ENCODE measurements around the gene OR6S1. TPM values are rescaled to one million over a fixed set of nuclear protein-coding genes. Genes with fewer than 3 reads are reported as not detected.

The OR6S1 gene
- total RNA-seq, 1 experiment from 2014 or later: not detected

- ChIA-PET POLR2A (interaction anchor here (0.6 kb wide), 1 partner anchor 63 kb away, joined by 4 read pairs; no protein-coding TSS in a partner anchor), CTCF (no interaction called here)
- Histone ChIP-seq H3K9me3 (ENCODE audit: control insufficient read depth, insufficient read depth, low read depth, low read length) (no peaks in the 10 kb centered on the region), H3K27ac (ENCODE audit: low read length) (no peak overlapping the region), H3K4me3 (ENCODE audit: low read depth in 2 of 2, low read length in 2 of 2) (no peak overlapping the region; a peak in 1 of 4 replicates), H3K36me3 (ENCODE audit: control insufficient read depth, insufficient read depth, low read length) (no peaks in the 10 kb centered on the region), H3K27me3 (ENCODE audit: control insufficient read depth, insufficient read depth, low read length) (peaks cover 2% of the 10 kb centered on the region; the same call in 1 of the 2 replicates), H3K4me1 (ENCODE audit: control insufficient read depth, insufficient read depth, low read length) (peaks cover 14% of the 10 kb centered on the region)
- ATAC-seq: no peak
- intact Hi-C loops (cut with micrococcal nuclease; ENCODE audit: unreplicated experiment): no loop called here
- no TSS peak for BruUV-seq (replicated peaks)
- in situ Hi-C loops (cut with HindIII; ENCODE audit: low pct_unique_long_range_greater_than_20kb, low sequenced_read_pairs): no loop called here
- no peak for DNase-seq (ENCODE audit: low read depth, low spot score)
- TF ChIP-seq, protein P1, sequence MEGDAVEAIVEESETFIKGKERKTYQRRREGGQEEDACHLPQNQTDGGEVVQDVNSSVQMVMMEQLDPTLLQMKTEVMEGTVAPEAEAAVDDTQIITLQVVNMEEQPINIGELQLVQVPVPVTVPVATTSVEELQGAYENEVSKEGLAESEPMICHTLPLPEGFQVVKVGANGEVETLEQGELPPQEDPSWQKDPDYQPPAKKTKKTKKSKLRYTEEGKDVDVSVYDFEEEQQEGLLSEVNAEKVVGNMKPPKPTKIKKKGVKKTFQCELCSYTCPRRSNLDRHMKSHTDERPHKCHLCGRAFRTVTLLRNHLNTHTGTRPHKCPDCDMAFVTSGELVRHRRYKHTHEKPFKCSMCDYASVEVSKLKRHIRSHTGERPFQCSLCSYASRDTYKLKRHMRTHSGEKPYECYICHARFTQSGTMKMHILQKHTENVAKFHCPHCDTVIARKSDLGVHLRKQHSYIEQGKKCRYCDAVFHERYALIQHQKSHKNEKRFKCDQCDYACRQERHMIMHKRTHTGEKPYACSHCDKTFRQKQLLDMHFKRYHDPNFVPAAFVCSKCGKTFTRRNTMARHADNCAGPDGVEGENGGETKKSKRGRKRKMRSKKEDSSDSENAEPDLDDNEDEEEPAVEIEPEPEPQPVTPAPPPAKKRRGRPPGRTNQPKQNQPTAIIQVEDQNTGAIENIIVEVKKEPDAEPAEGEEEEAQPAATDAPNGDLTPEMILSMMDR (IDR thresholded peaks at IDR 0.05): no peak
- TF ChIP-seq SIN3A (IDR thresholded peaks at IDR 0.05; ENCODE audit: borderline replicate concordance, insufficient read depth, low read depth, low read length): no peak
- no peak for TF ChIP-seq POLR2AphosphoS5 (IDR thresholded peaks at IDR 0.05; ENCODE audit: low read depth, low read length)
- TF ChIP-seq REST (IDR thresholded peaks at IDR 0.05; ENCODE audit: insufficient read depth in 1 of 2, low read depth in 2 of 2, low read length in 1 of 2): no peak
- no peak for TF ChIP-seq TCF7L2 (IDR thresholded peaks at IDR 0.05; ENCODE audit: low read depth, low read length)
Measured at GRCh38 chr14:20627346-20628027, 14.0 kb downstream of the OR6S1 start.

DNA sequence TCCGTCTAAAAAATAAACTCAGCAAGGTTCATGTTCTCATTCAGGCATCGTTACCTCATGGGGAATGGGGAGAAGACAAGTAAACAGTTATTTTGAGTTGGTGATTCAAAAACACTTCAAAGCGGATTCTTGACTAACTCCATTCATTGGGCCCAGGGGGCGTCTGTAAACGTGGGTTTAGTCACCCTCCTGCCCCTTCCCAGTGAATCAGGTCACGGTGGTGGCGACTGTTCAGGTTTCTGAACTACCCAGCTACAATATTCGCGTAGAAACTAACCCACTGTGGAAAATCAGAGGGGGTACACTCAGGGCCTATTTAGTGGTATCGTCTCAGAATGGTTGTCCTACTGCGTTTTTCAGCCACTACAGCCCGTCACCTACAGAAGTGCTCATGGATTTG, 15.2 kb downstream of the OR6S1 start:
- H3K36me3 ChIP-seq (ENCODE audit: control insufficient read depth, insufficient read depth, low read length): no peaks in the 10 kb centered on the region
- intact Hi-C loops (cut with micrococcal nuclease; ENCODE audit: unreplicated experiment) (no loop called here), in situ Hi-C loops (cut with HindIII; ENCODE audit: low pct_unique_long_range_greater_than_20kb, low sequenced_read_pairs) (no loop called here)
- 0 out of 2 replicates have a peak overlapping the region, but pooled peaks have one; percentile 29 for H3K27ac ChIP-seq (ENCODE audit: low read length)
- H3K27me3 ChIP-seq (ENCODE audit: control insufficient read depth, insufficient read depth, low read length): peaks cover 2% of the 10 kb centered on the region; the same call in 1 of the 2 replicates
- ChIA-PET CTCF (no interaction called here), POLR2A (no interaction called here)
- peaks cover 14% of the 10 kb centered on the region for H3K4me1 ChIP-seq (ENCODE audit: control insufficient read depth, insufficient read depth, low read length)
- DNase-seq (ENCODE audit: low read depth, low spot score): no peak
- H3K9me3 ChIP-seq (ENCODE audit: control insufficient read depth, insufficient read depth, low read depth, low read length): no peaks in the 10 kb centered on the region
- no peak for TF ChIP-seq SIN3A (IDR thresholded peaks at IDR 0.05; ENCODE audit: borderline replicate concordance, insufficient read depth, low read depth, low read length)
- TF ChIP-seq TCF7L2 (IDR thresholded peaks at IDR 0.05; ENCODE audit: low read depth, low read length): 0 out of 2 replicates have a peak, but pooled peaks have one; percentile 8
- no TSS peak for BruUV-seq (replicated peaks)
- no peak for ATAC-seq
- peak overlapping the region; percentile 77 to 94 for H3K4me3 ChIP-seq (ENCODE audit: low read depth in 2 of 2, low read length in 2 of 2)

- H3K27ac ChIP-seq (ENCODE audit: low read length): peak overlapping the region; percentile 59
- no TSS peak for BruUV-seq (replicated peaks)
- no peaks in the 10 kb centered on the region for H3K36me3 ChIP-seq (ENCODE audit: control insufficient read depth, insufficient read depth, low read length)
- in situ Hi-C loops (cut with HindIII; ENCODE audit: low pct_unique_long_range_greater_than_20kb, low sequenced_read_pairs) (no loop called here), intact Hi-C loops (cut with micrococcal nuclease; ENCODE audit: unreplicated experiment) (no loop called here)
- CTCF ChIA-PET: no interaction called here
- no peak for DNase-seq (ENCODE audit: low read depth, low spot score)
- no peaks in the 10 kb centered on the region for H3K9me3 ChIP-seq (ENCODE audit: control insufficient read depth, insufficient read depth, low read depth, low read length)
- POLR2A ChIA-PET: no interaction called here
- TF ChIP-seq REST (IDR thresholded peaks at IDR 0.05; ENCODE audit: insufficient read depth in 1 of 2, low read depth in 2 of 2, low read length in 1 of 2) (no peak), SIN3A (IDR thresholded peaks at IDR 0.05; ENCODE audit: borderline replicate concordance, insufficient read depth, low read depth, low read length) (0 out of 2 replicates have a peak, but pooled peaks have one; percentile 55)
- ATAC-seq: peak; percentile 74
- H3K4me3 ChIP-seq (ENCODE audit: low read depth in 2 of 2, low read length in 2 of 2): peak overlapping the region; percentile 77 to 94
- peaks cover 2% of the 10 kb centered on the region; the same call in 1 of the 2 replicates for H3K27me3 ChIP-seq (ENCODE audit: control insufficient read depth, insufficient read depth, low read length)
- H3K4me1 ChIP-seq (ENCODE audit: control insufficient read depth, insufficient read depth, low read length): peaks cover 9% of the 10 kb centered on the region
Measured at GRCh38 chr14:20624495-20625070, 16.9 kb downstream of the OR6S1 start.
